SK-N-SH (cell line): ENCODE measurements around the gene TNFRSF19. TPM values are rescaled to one million over a fixed set of nuclear protein-coding genes. Genes with fewer than 3 reads are reported as not detected.

ENCODE experiments used
- CTCF ChIA-PET: fragments of 300-600, 350-600 bp; formaldehyde crosslinking; extraction: SDS; loops from one replicate; lab custom pipeline; 2021; lab: Yijun Ruan, JAX
- POLR2A ChIA-PET: fragments of 350-600 bp; sonication (Branson Sonifier 250); formaldehyde crosslinking; extraction: SDS; loops from one replicate; lab custom pipeline; 2020; ENCODE audit warnings: antibody characterized with exemption, inconsistent platforms; lab: Yijun Ruan, JAX
- DNase-seq: peaks from one replicate; pipeline ENCODE4 v3.0.0; 2012
- H2AFZ ChIP-seq: fragments of 200-600 bp; sonication (generic); 2 replicates; pipeline ENCODE4 v1.8.1; 2016; ENCODE audit warnings: antibody characterized with exemption, mild to moderate bottlenecking, low read depth
- H3F3A ChIP-seq: fragments of 200-600 bp; sonication (generic); replicated peaks from 2 replicates; pipeline ENCODE3; 2016; ENCODE audit warnings: antibody characterized with exemption, mild to moderate bottlenecking; ENCODE audit not compliant: insufficient read depth
- H3K27ac ChIP-seq, 2 experiments: fragments of 200-500 bp in 1 of 2; fragments of 200-600 bp in 1 of 2; sonication (Bioruptor generic) in 1 of 2; sonication (generic), shearing (Covaris generic) in 1 of 2; 2 replicates each; pipeline versions ENCODE4 v1.5.1 to v1.6.1; 2014 to 2016; ENCODE audit warnings: low read depth in 2 of 2, inconsistent platforms in 1 of 2, low read length in 1 of 2, mild to moderate bottlenecking in 1 of 2, mixed read lengths in 1 of 2
- H3K27me3 ChIP-seq: fragments of 200-600 bp; sonication (generic), shearing (Covaris generic); 2 replicates; pipeline ENCODE4 v1.6.1; 2016; ENCODE audit warnings: mixed run types; ENCODE audit not compliant: insufficient read depth
- H3K36me3 ChIP-seq, 2 experiments: fragments of 200-500 bp in 1 of 2; fragments of 200-600 bp in 1 of 2; sonication (Bioruptor generic) in 1 of 2; sonication (generic) in 1 of 2; replicated peaks in 1 of 2; 2 replicates each; pipeline versions ENCODE3 to v1.5.1; 2014 to 2016; ENCODE audit warnings: low read length in 1 of 2, mild to moderate bottlenecking in 1 of 2; ENCODE audit not compliant: insufficient read depth in 2 of 2, control insufficient read depth in 1 of 2
- H3K4me1 ChIP-seq, 2 experiments: fragments of 200-500 bp in 1 of 2; fragments of 200-600 bp in 1 of 2; sonication (Bioruptor generic) in 1 of 2; sonication (generic), shearing (Covaris generic) in 1 of 2; 2 replicates each; pipeline versions ENCODE4 v1.5.1 to v1.6.1; 2014 to 2016; ENCODE audit warnings: low read depth in 1 of 2, low read length in 1 of 2, mixed run types in 1 of 2; ENCODE audit not compliant: insufficient read depth in 2 of 2, control insufficient read depth in 1 of 2
- H3K4me2 ChIP-seq: fragments of 200-600 bp; sonication (generic), shearing (Covaris generic); 2 replicates; pipeline ENCODE4 v1.6.1; 2017; ENCODE audit warnings: mixed run types
- H3K4me3 ChIP-seq, 2 experiments: fragments of 200-500 bp in 1 of 2; fragments of 200-600 bp in 1 of 2; sonication (Bioruptor generic) in 1 of 2; sonication (generic), shearing (Covaris generic) in 1 of 2; 2 replicates each; pipeline versions ENCODE4 v1.5.1 to v1.8.1; 2014 to 2016; ENCODE audit warnings: low read depth in 2 of 2, inconsistent platforms in 1 of 2, low read length in 1 of 2, mild to moderate bottlenecking in 1 of 2, mixed read lengths in 1 of 2, moderate library complexity in 1 of 2
- H3K79me2 ChIP-seq: fragments of 200-600 bp; sonication (generic); 2 replicates; pipeline ENCODE4 v1.8.1; 2017; ENCODE audit warnings: mild to moderate bottlenecking; ENCODE audit not compliant: insufficient read depth
- H3K9ac ChIP-seq: fragments of 200-600 bp; sonication (generic); 2 replicates; pipeline ENCODE4 v1.6.1; 2017; ENCODE audit warnings: mixed run types
- H3K9me2 ChIP-seq: fragments of 200-600 bp; sonication (generic); 2 replicates; pipeline ENCODE4 v1.6.1; 2017; ENCODE audit warnings: mixed run types
- H3K9me3 ChIP-seq: fragments of 200-600 bp; sonication (generic); 2 replicates; pipeline ENCODE4 v1.6.1; 2017; ENCODE audit warnings: mixed run types, mild to moderate bottlenecking, moderate library complexity
- H4K20me1 ChIP-seq: fragments of 200-600 bp; sonication (generic); 2 replicates; pipeline ENCODE4 v1.6.1; 2017; ENCODE audit warnings: mild to moderate bottlenecking, mixed run types; ENCODE audit not compliant: insufficient read depth
- CTCF ChIP-seq: fragments of 200-600 bp; sonication (generic); IDR thresholded peaks from 2 replicates; pipeline ENCODE4 v1.6.1; 2017; ENCODE audit warnings: antibody characterized with exemption, mild to moderate bottlenecking, moderate library complexity
- ELF1 ChIP-seq: IDR thresholded peaks from 2 replicates; pipeline ENCODE4 v1.4.0; 2012
- EP300 ChIP-seq, 2 experiments: IDR thresholded peaks; 2 replicates each; pipeline versions ENCODE4 v1.4.0 to v1.6.1; 2012; ENCODE audit warnings: borderline replicate concordance in 1 of 2, low read depth in 1 of 2, low read length in 1 of 2
- EZH2phosphoT487 ChIP-seq: fragments of 200-600 bp; sonication (generic); IDR thresholded peaks from 2 replicates; pipeline ENCODE4 v1.6.1; 2017; ENCODE audit warnings: low read depth, mixed run types, mild to moderate bottlenecking, antibody characterized with exemption, moderate library complexity, borderline replicate concordance
- FOXJ3 ChIP-seq: sonication (generic); formaldehyde crosslinking; IDR thresholded peaks from 2 replicates; pipeline ENCODE4 v1.5.1; 2020; ENCODE audit warnings: mild to moderate bottlenecking, missing genetic modification reagents
- FOXM1 ChIP-seq: IDR thresholded peaks from 2 replicates; pipeline ENCODE4 v1.4.0; 2012; ENCODE audit warnings: low read depth, mild to moderate bottlenecking
- GATA2 ChIP-seq: sonication (generic); formaldehyde crosslinking; IDR thresholded peaks from 2 replicates; pipeline ENCODE4 v1.5.0; 2020; ENCODE audit warnings: mild to moderate bottlenecking, missing genetic modification reagents
- JUND ChIP-seq: IDR thresholded peaks from 2 replicates; pipeline ENCODE4 v1.4.0; 2012
- MXI1 ChIP-seq: IDR thresholded peaks from 2 replicates; pipeline ENCODE4 v1.6.1; 2012; ENCODE audit warnings: mild to moderate bottlenecking, low read depth, low read length, improper control_type of control experiment
- PBX3 ChIP-seq: IDR thresholded peaks from 2 replicates; pipeline ENCODE4; 2012
- RCOR1 ChIP-seq: fragments of 150-350 bp; IDR thresholded peaks from 2 replicates; pipeline ENCODE4 v1.6.1; 2017; ENCODE audit warnings: antibody characterized with exemption, low read length
- RFX5 ChIP-seq: IDR thresholded peaks from 2 replicates; pipeline ENCODE4 v1.6.1; 2012; ENCODE audit warnings: mild to moderate bottlenecking, improper control_type of control experiment, low read length
- SIN3A ChIP-seq: IDR thresholded peaks from 2 replicates; pipeline ENCODE4 v1.6.1; 2012; ENCODE audit warnings: low read depth, mild to moderate bottlenecking, low read length, moderate library complexity, borderline replicate concordance
- USF1 ChIP-seq: IDR thresholded peaks from 2 replicates; pipeline ENCODE4 v1.4.0; 2012; ENCODE audit warnings: low read depth, borderline replicate concordance
- USF2 ChIP-seq: fragments of 150-350 bp; IDR thresholded peaks from 2 replicates; pipeline ENCODE4 v1.6.1; 2017; ENCODE audit warnings: antibody characterized with exemption, low read length, low read depth, borderline replicate concordance
- WGBS: methylation state at CpG from one replicate; pipeline ENCODE4 v1.1.6; 2017; ENCODE audit warnings: low lambda C conversion rate; 5-methylcytosine and 5-hydroxymethylcytosine counted together
- polyA plus RNA-seq, 3 experiments: library from polyadenylated mRNA; depleted of rRNA; stranded (reverse); fragments of >200 nt; gene quantifications; 2 replicates each; pipeline ENCODE4 v1.2.3, GENCODE V29; 2012

The TNFRSF19 gene
- polyA plus RNA-seq, 1 of the 3 experiments (the other 2 are of a cell fraction): 4.6 TPM

- no peak for TF ChIP-seq CTCF
- TF ChIP-seq EZH2phosphoT487: no peak
- TF ChIP-seq EP300 (IDR thresholded peaks at IDR 0.05; ENCODE audit: borderline replicate concordance in 1 of 2, low read depth in 1 of 2, low read length in 1 of 2): no peak
Observed at GRCh38 chr13:23668562-23668961, 98.3 kb downstream of the TNFRSF19 start (continued).

- DNase-seq: no peak
- Histone ChIP-seq H3K27me3 (no peaks in the 10 kb centered on the region), H3K27ac (0 out of 4 replicates have a peak overlapping the region, but pooled peaks of 1 of the 2 experiments have one; percentile 18), H3K4me1 (peaks cover 5 to 7% of the 10 kb centered on the region in 2 experiments; a peak in 3 of 4 replicates), H3K4me3 (no peak overlapping the region), H3K9me2 (no peaks in the 10 kb centered on the region), H3F3A (peaks cover 20% of the 10 kb centered on the region), H3K79me2 (no peaks in the 10 kb centered on the region), H3K36me3 (peaks cover 0 to 7% of the 10 kb centered on the region in 2 experiments)
- 82% methylated on average over 7 of the region's 7 CpGs for WGBS
- TF ChIP-seq RCOR1 (no peak), FOXM1 (no peak), JUND (no peak), ELF1 (no peak), USF2 (no peak), USF1 (no peak), MXI1 (no peak), EP300 (IDR thresholded peaks at IDR 0.05; ENCODE audit: borderline replicate concordance in 1 of 2, low read depth in 1 of 2, low read length in 1 of 2) (no peak), GATA2 (CRISPR knock-in tag) (no peak), SIN3A (no peak), PBX3 (no peak), FOXJ3 (CRISPR knock-in tag) (no peak), RFX5 (no peak)
- TF ChIP-seq, all 33 proteins: peak for 0
- H2AFZ ChIP-seq: no peak overlapping the region
- H4K20me1 ChIP-seq: no peaks in the 10 kb centered on the region
- H3K9ac ChIP-seq: no peak overlapping the region
- H3K4me2 ChIP-seq: no peak overlapping the region
- H3K9me3 ChIP-seq: no peaks in the 10 kb centered on the region
- POLR2A ChIA-PET: interaction anchor here (0.9 kb wide), 1 partner anchor 100 kb away, joined by 3 read pairs; no protein-coding TSS in a partner anchor
- CTCF ChIA-PET: interaction anchor here (0.6 to 2.0 kb wide), 3 partner anchors 20 to 205 kb away, joined by 3 to 4 read pairs (median 3); no protein-coding TSS in a partner anchor
Observed at GRCh38 chr13:23670793-23671192, 100.6 kb downstream of the TNFRSF19 start.
